HepG2 (cell line): ENCODE measurements around the gene TSPAN11. TPM values are rescaled to one million over a fixed set of nuclear protein-coding genes. Genes with fewer than 3 reads are reported as not detected.

Experiments
- ATAC-seq: fragments of 200-7000 bp; cut with Tn5 transposase; 3 replicates; pipeline ENCODE4 v1.9.1; 2020; ENCODE audit warnings: mild to moderate bottlenecking, moderate library complexity
- BruUV-seq: library from RNA; stranded (reverse); fragments of 400-500 nt; replicated peaks from 2 replicates; lab custom pipeline; 2021; lab: Mats Ljungman, UMichigan
- CTCF ChIA-PET: fragments of 300-600 bp; formaldehyde crosslinking; extraction: SDS; loops from one replicate; lab custom pipeline; 2021; ENCODE audit warnings: low total read pairs, inconsistent platforms, low intra/inter-chr PET ratio; lab: Yijun Ruan, JAX
- POLR2A ChIA-PET: fragments of 350-600 bp; sonication (Branson Sonifier 250); formaldehyde crosslinking; loops from one replicate; lab custom pipeline; 2020; ENCODE audit warnings: antibody characterized with exemption, inconsistent platforms; lab: Yijun Ruan, JAX
- DNase-seq: peaks from one replicate; pipeline ENCODE4 v3.0.0-alpha.2; 2015; ENCODE audit warnings: low spot score
- FAIRE-seq: peaks from 3 replicates; lab custom pipeline; 2011; peaks lifted over from hg19 to GRCh38; lab: Jason Lieb, UNC
- H2AFZ ChIP-seq: one replicate; pipeline ENCODE4 v1.6.1; 2011; ENCODE audit warnings: low read length, inconsistent platforms
- H3K27ac ChIP-seq: fragments of 300-600 bp; 3 replicates; pipeline ENCODE4 v1.8.0; 2011; ENCODE audit warnings: mixed run types, mild to moderate bottlenecking, mixed read lengths, low read length, inconsistent platforms; ENCODE audit not compliant: insufficient read depth; ENCODE audit errors: extremely low read length
- H3K27me3 ChIP-seq, 2 experiments: fragments of 200-600 bp in 1 of 2; 2 replicates in 1 of 2; 3 replicates in 1 of 2; pipeline versions ENCODE4 v1.6.0 to v1.8.0; 2011; ENCODE audit warnings: low read length in 2 of 2, mild to moderate bottlenecking in 2 of 2, moderate library complexity in 2 of 2, inconsistent platforms in 1 of 2; ENCODE audit not compliant: insufficient read depth in 2 of 2, control insufficient read depth in 1 of 2
- H3K36me3 ChIP-seq, 2 experiments: fragments of 200-600 bp in 1 of 2; replicated peaks in 1 of 2; 2 replicates in 1 of 2; 3 replicates in 1 of 2; pipeline versions ENCODE4 v1.5.1 to v1.8.0; 2011; ENCODE audit warnings: low read length in 2 of 2, inconsistent platforms in 1 of 2; ENCODE audit not compliant: insufficient read depth in 2 of 2, control insufficient read depth in 1 of 2
- H3K4me1 ChIP-seq: 2 replicates; pipeline ENCODE4 v1.5.1; 2012; ENCODE audit warnings: low read length, inconsistent platforms; ENCODE audit not compliant: insufficient read depth
- H3K4me2 ChIP-seq: 2 replicates; pipeline ENCODE4 v1.6.0; 2011; ENCODE audit warnings: low read depth, low read length, inconsistent platforms
- H3K4me3 ChIP-seq, 3 experiments: fragments of 200-600 bp in 1 of 3; sonication (generic), shearing (Covaris generic) in 1 of 3; replicated peaks in 1 of 3; 2 replicates each; pipeline ENCODE4 v1.5.1; 2011 to 2016; ENCODE audit warnings: low read length in 3 of 3, inconsistent platforms in 2 of 3, low read depth in 2 of 3, mild to moderate bottlenecking in 2 of 3, control low read depth in 1 of 3, mixed read lengths in 1 of 3; ENCODE audit not compliant: insufficient read depth in 1 of 3
- H3K79me2 ChIP-seq: one replicate; pipeline ENCODE4 v1.6.1; 2011; ENCODE audit warnings: low read length, inconsistent platforms; ENCODE audit not compliant: insufficient read depth
- H3K9ac ChIP-seq: 2 replicates; pipeline ENCODE4 v1.6.0; 2011; ENCODE audit warnings: mild to moderate bottlenecking, low read depth, low read length, inconsistent platforms; ENCODE audit not compliant: insufficient read depth
- H3K9me3 ChIP-seq: 2 replicates; pipeline ENCODE4 v1.5.1; 2012; ENCODE audit warnings: mild to moderate bottlenecking, low read length
- H4K20me1 ChIP-seq: 2 replicates; pipeline ENCODE4 v1.6.0; 2011; ENCODE audit warnings: inconsistent platforms, mild to moderate bottlenecking, low read length, moderate library complexity; ENCODE audit not compliant: insufficient read depth
- ADNP ChIP-seq: sonication (generic); formaldehyde crosslinking; IDR thresholded peaks from 2 replicates; pipeline ENCODE4 v1.4.0; 2020; ENCODE audit warnings: missing genetic modification reagents
- ARHGAP35 ChIP-seq: sonication (generic); formaldehyde crosslinking; IDR thresholded peaks from 2 replicates; pipeline ENCODE4 v1.9.0; 2022; ENCODE audit warnings: mild to moderate bottlenecking, inconsistent platforms, moderate library complexity, missing genetic modification reagents, borderline replicate concordance
- ARNTL ChIP-seq: sonication (generic); formaldehyde crosslinking; IDR thresholded peaks from 2 replicates; pipeline ENCODE4 v1.4.0; 2020; ENCODE audit warnings: mild to moderate bottlenecking, missing genetic modification reagents
- ATF4 ChIP-seq, 2 experiments: fragments of 450-650 bp in 1 of 2; sonication (generic) in 1 of 2; formaldehyde crosslinking; IDR thresholded peaks; 2 replicates each; pipeline versions ENCODE4 v1.5.0 to v1.8.0; 2020 to 2022; ENCODE audit warnings: mild to moderate bottlenecking in 1 of 2, missing genetic modification reagents in 1 of 2
- CBFB ChIP-seq: sonication (generic); formaldehyde crosslinking; IDR thresholded peaks from 2 replicates; pipeline ENCODE4 v1.4.0; 2020; ENCODE audit warnings: missing genetic modification reagents
- CHD4 ChIP-seq: fragments of 200-600 bp; sonication (generic); IDR thresholded peaks from 2 replicates; pipeline ENCODE4 v1.7.0; 2017; ENCODE audit warnings: mild to moderate bottlenecking, low read length, borderline replicate concordance
- HCFC1 ChIP-seq: fragments of 150-350 bp; IDR thresholded peaks from 2 replicates; pipeline ENCODE4 v1.6.1; 2014; ENCODE audit warnings: low read depth, low read length
- NFKB2 ChIP-seq: sonication (generic); formaldehyde crosslinking; IDR thresholded peaks from 2 replicates; pipeline ENCODE4 v1.4.0; 2020; ENCODE audit warnings: missing genetic modification reagents, borderline replicate concordance
- NKX3-1 ChIP-seq: sonication (generic); formaldehyde crosslinking; IDR thresholded peaks from 2 replicates; pipeline ENCODE4 v1.5.0; 2020; ENCODE audit warnings: missing genetic modification reagents
- PHB2 ChIP-seq: fragments of 450-650 bp; IDR thresholded peaks from 2 replicates; pipeline ENCODE4 v1.6.1; 2018; ENCODE audit not compliant: partially characterized antibody
- POLR2AphosphoS5 ChIP-seq: IDR thresholded peaks from 2 replicates; pipeline ENCODE4 v1.6.1; 2012; ENCODE audit warnings: low read depth, low read length
- RNF2 ChIP-seq: fragments of 450-650 bp; conservative IDR thresholded peaks from 2 replicates; pipeline ENCODE4 v1.6.1; 2016; ENCODE audit warnings: low read depth
- SRSF1 ChIP-seq: fragments of 200-400 bp; formaldehyde crosslinking; optimal IDR thresholded peaks from 2 replicates; pipeline ENCODE3; 2017; ENCODE audit warnings: mild to moderate bottlenecking, low read depth, low read length, moderate library complexity
- TSC22D2 ChIP-seq: sonication (generic); formaldehyde crosslinking; IDR thresholded peaks from 2 replicates; pipeline ENCODE4 v1.5.1; 2020; ENCODE audit warnings: missing genetic modification reagents, mild to moderate bottlenecking, borderline replicate concordance
- ZNF230 ChIP-seq: sonication (generic); formaldehyde crosslinking; IDR thresholded peaks from 2 replicates; pipeline ENCODE4 v1.4.0; 2020; ENCODE audit warnings: mild to moderate bottlenecking, missing genetic modification reagents
- ZNF296 ChIP-seq: sonication (generic); formaldehyde crosslinking; conservative IDR thresholded peaks from 2 replicates; pipeline ENCODE4 v1.5.0; 2020; ENCODE audit warnings: mild to moderate bottlenecking, missing genetic modification reagents
- ZNF709 ChIP-seq: sonication (generic); formaldehyde crosslinking; IDR thresholded peaks from 2 replicates; pipeline ENCODE4 v1.5.0; 2020; ENCODE audit warnings: mild to moderate bottlenecking, missing genetic modification reagents
- ZSCAN5A ChIP-seq: sonication (generic); formaldehyde crosslinking; IDR thresholded peaks from 2 replicates; pipeline ENCODE4 v1.8.0; 2022; ENCODE audit warnings: mild to moderate bottlenecking, missing genetic modification reagents, borderline replicate concordance
- ZUFSP ChIP-seq: sonication (generic); formaldehyde crosslinking; IDR thresholded peaks from 2 replicates; pipeline ENCODE4 v1.9.0; 2021; ENCODE audit warnings: missing genetic modification reagents, mild to moderate bottlenecking, borderline replicate concordance
- WGBS: methylation state at CpG from one replicate; pipeline ENCODE4 v1.1.6; 2017; ENCODE audit warnings: low lambda C conversion rate; 5-methylcytosine and 5-hydroxymethylcytosine counted together
- in situ Hi-C: cut with HindIII; loops from 2 replicates; pipeline ENCODE4 v1.10.0; 2017; ENCODE audit warnings: low pct_unique_long_range_greater_than_20kb; ENCODE audit not compliant: extremely low pct_ligation_motif_present
- intact Hi-C: fragments of 100-400 bp; cut with micrococcal nuclease; formaldehyde crosslinking; loops from one replicate; pipeline ENCODE4 v1.10.0; 2022; ENCODE audit not compliant: unreplicated experiment
- polyA plus RNA-seq, 8 experiments: library from polyadenylated mRNA; depleted of rRNA in 3 of 8; stranded (reverse) in 7 of 8; unstranded in 1 of 8; fragments of >200 nt; fragmentation: Illumina TruSeq in 4 of 8; extraction: Trizol in 4 of 8; gene quantifications; 2 replicates each; pipeline versions ENCODE4 v1.2.1 to v1.2.3, GENCODE V29; 2011 to 2016; ENCODE audit warnings: low read depth in 4 of 8, missing spikeins in 1 of 8, mixed read lengths in 1 of 8; ENCODE audit not compliant: insufficient read depth in 1 of 8
- total RNA-seq, 5 experiments: library from RNA; depleted of rRNA; stranded (reverse); fragments of >200 nt; fragmentation: Illumina TruSeq; extraction: Trizol; gene quantifications; 2 replicates each; pipeline ENCODE4 v1.2.3, GENCODE V29; 2016; ENCODE audit warnings: low read depth in 1 of 5

Gene TSPAN11
- total and polyA plus RNA-seq, 2 of the 13 experiments (the other 11 are each of a cell fraction or from before 2014, with no cell fraction given) = 0.01 to 0.07 TPM

- FAIRE-seq = no peak
- H3K79me2 ChIP-seq = no peaks in the 10 kb centered on the region
- TF ChIP-seq SRSF1 (no peak), RNF2 (no peak), TSC22D2 (CRISPR knock-in tag) (no peak), ATF4 (CRISPR knock-in tag; IDR thresholded peaks at IDR 0.05) (no peak), HCFC1 (no peak), ZNF296 (CRISPR knock-in tag) (no peak), CBFB (CRISPR knock-in tag) (no peak), POLR2AphosphoS5 (no peak), ZSCAN5A (CRISPR knock-in tag) (no peak), ARHGAP35 (no peak), ZNF230 (CRISPR knock-in tag) (no peak), CHD4 (no peak), ZNF709 (no peak), ADNP (CRISPR knock-in tag) (no peak), ARNTL (CRISPR knock-in tag) (no peak), PHB2 (no peak), ZUFSP (CRISPR knock-in tag) (no peak), NKX3-1 (CRISPR knock-in tag) (no peak), NFKB2 (no peak)
- no peak overlapping the region for H2AFZ ChIP-seq
- DNase-seq = no peak
- no peak overlapping the region for H3K9ac ChIP-seq
- H3K4me2 ChIP-seq = no peak overlapping the region
- H3K9me3 ChIP-seq = no peaks in the 10 kb centered on the region
- POLR2A ChIA-PET = no interaction called here
- H3K27me3 ChIP-seq = peaks cover 0 to 13% of the 10 kb centered on the region in 2 experiments; a peak in 3 of 5 replicates
- H4K20me1 ChIP-seq = no peaks in the 10 kb centered on the region
- 31% methylated on average over 3 of the region's 3 CpGs for WGBS
- CTCF ChIA-PET = no interaction called here
- in situ Hi-C loops = loop anchor here (5.0 kb wide), 1 partner anchor 138 kb away; no protein-coding TSS in a partner anchor
- no peaks in the 10 kb centered on the region for H3K36me3 ChIP-seq
- H3K4me1 ChIP-seq = no peaks in the 10 kb centered on the region
- no TSS peak for BruUV-seq
- H3K27ac ChIP-seq = no peak overlapping the region
- intact Hi-C loops = loop anchor here (1.0 kb wide), 1 partner anchor 139 kb away; no protein-coding TSS in a partner anchor
- H3K4me3 ChIP-seq = no peak overlapping the region
- no peak for ATAC-seq
Observed at GRCh38 chr12:30990776-30991175, 64.2 kb downstream of the TSPAN11 start.
